ENCODE results near the gene FAM32A. TPM values are rescaled to one million over a fixed set of nuclear protein-coding genes. Genes with fewer than 3 reads are reported as not detected.

Gene FAM32A
- 87.3 and 97.7 TPM in 2 replicates for total RNA-seq

DNA sequence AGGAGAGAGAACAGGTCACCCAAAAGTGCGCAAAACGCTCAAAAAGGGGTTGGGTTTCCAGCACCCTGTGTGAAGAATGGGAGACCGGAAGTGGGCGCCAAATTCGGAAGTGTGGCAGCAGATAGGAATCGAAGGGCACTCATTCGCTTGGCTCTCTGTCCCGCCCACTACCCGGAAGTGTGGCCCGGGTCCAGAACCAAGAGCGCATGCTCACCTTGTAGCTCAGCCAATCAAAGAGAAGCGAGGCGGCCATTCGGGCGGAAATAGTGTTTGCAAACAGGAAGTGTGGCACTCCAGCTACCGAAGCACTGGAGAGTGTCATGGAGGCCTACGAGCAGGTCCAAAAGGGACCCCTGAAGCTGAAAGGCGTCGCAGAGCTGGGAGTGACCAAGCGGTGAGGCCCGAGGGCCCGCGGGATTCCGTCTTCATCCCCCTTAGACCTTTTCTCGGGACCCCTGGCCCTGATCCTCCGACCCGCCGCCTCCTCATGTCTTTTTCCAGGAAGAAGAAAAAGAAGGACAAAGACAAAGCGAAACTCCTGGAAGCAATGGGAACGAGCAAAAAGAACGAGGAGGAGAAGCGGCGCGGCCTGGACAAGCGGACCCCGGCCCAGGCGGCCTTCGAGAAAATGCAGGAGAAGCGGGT, at the start of gene FAM32A:
TSS of gene FAM32A (plus strand) at position 288 of the 645 bp plus-strand sequence. CDS start at position 321, 33 bp downstream.

DNA sequence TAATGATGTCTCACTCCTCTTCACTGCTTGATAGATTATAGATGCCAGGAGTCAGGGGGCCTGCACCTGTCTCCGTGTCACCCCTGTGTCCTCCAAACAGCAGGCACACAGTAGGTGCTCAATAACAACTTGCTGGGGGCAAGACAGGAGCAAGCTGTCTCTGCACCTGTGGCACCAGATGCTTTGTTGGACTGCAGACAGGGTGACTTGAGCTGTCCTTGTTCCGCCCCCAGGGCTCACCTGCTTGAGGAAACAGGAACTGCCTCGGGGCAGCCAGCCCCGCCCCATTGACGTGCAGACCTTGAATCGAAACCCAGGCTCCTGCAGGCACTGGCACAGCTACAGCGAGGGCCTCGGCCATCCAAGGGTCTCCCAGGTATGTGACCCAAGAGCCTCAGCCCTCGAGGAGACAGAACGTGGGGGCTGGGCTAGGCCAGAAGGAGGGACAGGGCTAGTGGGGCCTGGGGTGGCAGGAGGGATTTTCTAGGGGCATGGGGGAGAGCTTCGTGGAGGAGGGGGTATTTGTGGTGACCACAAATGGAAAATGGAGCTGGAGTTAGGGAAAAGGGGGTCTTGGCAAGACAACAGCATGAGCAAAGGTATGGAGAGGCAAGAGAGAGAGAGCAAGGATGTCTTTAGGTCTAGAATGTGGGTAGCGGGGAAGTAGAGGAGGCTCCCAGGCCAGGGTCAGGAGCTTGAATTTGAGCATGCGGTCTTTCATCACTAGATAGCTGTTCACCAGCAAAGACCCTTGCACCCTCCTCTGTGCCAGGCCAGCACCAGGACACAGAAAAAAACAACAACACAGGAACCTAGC, 41.6 kb upstream of the FAM32A start, which contains the start of gene HSH2D:
TSS of gene HSH2D (plus strand) at position 287 of the 817 bp plus-strand sequence. CDS start 5,066 bp downstream, outside the sequence.

DNA sequence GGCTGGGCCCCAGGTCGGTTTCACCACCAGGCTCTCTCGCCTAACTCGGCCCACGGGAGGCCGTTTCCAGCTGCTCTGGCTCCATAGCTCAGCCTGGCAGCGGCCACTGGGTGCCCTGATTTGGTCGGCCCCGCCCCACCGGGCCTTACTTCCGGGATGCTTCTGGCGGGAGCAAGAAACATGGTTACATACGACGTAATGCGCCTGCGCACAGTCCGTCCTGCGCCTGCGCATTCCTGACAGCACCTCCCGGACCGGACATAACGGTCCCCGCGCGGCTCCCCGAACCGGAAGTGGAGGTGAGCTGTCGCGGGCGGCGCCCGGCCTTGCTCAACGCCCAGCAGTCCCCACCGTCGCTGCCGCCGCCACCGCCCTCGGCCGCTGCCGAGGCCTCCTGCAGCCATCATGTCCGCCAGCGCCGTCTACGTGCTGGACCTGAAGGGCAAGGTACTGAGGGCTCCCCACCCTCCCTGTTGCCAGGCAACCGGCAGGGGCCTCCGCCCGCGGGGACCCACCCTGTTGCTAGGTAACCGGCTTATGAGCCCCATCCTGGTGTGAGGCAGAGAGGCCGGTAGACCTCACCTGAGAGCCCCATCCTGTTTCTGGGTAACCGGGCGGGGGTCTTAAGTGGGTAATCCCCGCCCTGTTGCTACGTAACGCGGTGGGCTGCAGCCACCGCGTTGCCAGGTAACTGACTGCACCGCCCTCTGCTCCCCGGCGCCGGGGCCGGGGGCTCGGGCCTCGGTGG, 12.6 kb downstream of the FAM32A start, which contains the start of gene AP1M1:
TSS of gene AP1M1 (plus strand) at position 290 of the 748 bp plus-strand sequence. CDS start at position 406, 116 bp downstream.

Other genes starting within 250 kb of the FAM32A start
- gene OR10H4, start 236.4 kb upstream of the FAM32A start, total RNA-seq, result not detected in 2 replicates
- gene TPM4, start 108.9 kb upstream of the FAM32A start, total RNA-seq, result 672 and 702 TPM in 2 replicates
- gene RAB8A, start 73.5 kb upstream of the FAM32A start, total RNA-seq, result 53.9 and 72.3 TPM in 2 replicates
- not detected in 2 replicates for gene HSH2D, start 41.7 kb upstream of the FAM32A start, total RNA-seq
- not detected in 2 replicates for gene CIB3, start 11.9 kb upstream of the FAM32A start, total RNA-seq
- gene AP1M1, start 12.5 kb downstream of the FAM32A start, total RNA-seq, result 49.0 and 66.0 TPM in 2 replicates
- 0.34 and 0.63 TPM in 2 replicates for gene KLF2, start 139.4 kb downstream of the FAM32A start, total RNA-seq

Measured in bronchial smooth muscle cell (primary cell).